Activated CD8-positive, alpha-beta memory T cell treated with anti-CD3 and anti-CD28 coated beads, Interleukin-2, amount 50 U/mL, for 4 hours (primary cell): ENCODE measurements around the gene TBC1D23.

Source experiments
- DNase-seq: peaks from one replicate; pipeline ENCODE4 v3.0.0-alpha.2; 2020

The TBC1D23 gene

GRCh38 chr3:100358413-100358812 lies 97.6 kb downstream of the TBC1D23 start:
- no peak for DNase-seq

DNA sequence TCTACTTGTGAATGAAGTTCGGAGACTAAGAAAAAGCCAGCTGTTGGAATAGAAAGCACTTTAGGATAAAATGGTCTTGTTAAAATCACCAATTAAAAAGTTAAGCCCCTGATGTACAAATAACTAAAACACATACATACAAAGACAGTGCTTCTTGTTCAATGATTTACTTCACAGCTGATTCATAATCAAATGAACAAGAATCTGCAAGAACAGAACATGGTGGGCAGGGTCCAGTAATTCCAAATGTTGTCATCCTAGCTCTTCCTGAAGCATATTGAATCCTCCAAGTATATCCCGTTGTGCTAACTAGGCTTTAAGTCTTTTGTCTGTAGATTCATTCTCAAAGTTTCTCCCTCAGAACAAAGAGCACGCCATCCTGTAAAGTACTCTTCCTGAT lies 98.2 kb downstream of the TBC1D23 start:
- no peak for DNase-seq

DNA sequence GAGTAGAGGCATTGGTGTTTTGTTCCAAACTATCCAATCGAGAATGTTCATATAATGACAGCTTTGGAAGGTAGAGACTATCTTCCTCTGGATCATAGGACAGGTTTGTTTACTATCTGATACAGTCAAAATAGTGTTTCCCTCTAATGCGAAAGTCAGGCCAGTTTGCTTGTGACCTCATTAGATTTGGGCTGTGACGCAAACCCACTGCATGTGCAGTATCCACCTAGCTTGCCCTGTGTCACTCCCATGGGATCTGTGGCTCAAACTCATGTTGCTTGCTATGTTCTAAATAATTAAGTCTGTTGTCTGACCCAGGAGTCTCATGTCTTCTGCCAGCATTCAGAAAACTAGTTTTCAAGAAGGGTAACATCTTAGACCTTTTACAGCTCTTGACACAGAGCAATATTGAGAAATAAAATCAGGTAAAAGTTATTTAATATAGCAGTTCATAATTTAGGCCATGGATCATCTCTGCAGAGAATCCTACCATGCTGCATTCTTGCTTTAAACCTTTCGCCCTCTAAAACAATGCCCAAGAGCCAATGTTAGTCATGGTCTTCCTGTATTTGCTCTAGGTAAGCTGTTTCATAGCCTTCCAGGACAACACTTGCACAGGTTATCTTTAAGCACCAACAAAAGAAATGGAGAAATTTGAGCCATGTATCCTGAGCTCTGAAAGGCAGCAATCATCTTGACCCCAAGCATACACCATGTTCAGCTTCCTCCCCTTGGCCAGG lies 100.1 kb downstream of the TBC1D23 start:
- no peak for DNase-seq

DNA sequence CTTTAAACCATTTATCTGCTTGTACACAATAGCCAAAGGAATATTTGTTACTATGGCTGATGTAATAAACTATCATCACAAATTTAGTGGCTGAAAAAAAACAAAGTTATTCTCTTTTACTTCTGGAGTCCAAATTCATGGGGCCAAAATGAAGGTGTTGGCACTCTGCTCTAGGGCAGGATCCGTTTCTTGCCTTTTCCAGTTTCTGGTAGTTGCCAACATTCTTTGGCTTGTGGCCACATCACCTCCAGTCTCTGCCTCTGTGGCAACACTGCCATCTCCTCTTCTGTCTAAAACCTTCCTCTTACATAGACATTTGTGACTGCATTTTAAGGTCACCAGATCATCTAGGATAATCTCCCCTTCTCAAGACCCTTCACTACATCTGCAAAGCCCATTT lies 101.1 kb downstream of the TBC1D23 start:
- no peak for DNase-seq

- DNase-seq: no peak
Observed at GRCh38 chr3:100364421-100364820, 103.6 kb downstream of the TBC1D23 start.

GRCh38 chr3:100366424-100366823 lies 105.6 kb downstream of the TBC1D23 start:
- no peak for DNase-seq

DNA sequence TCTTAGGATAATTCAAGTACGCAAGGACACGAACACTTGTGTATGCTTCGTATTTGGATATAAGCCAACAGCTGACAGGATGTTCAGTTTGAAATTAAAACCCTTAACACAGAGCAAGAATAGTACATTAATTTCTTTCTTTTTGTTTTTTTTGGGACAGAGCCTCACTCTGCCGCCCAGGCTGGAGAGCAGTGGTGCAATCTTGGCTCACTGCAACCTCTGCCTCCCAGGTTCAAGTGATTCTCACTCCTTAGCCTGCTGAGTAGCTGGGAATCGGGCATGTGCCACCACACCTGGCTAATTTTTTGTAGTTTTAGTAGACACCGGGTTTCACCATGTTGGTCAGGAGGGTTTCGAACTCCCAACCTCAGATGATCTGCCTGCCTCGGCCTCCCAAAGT lies 107.6 kb downstream of the TBC1D23 start:
- DNase-seq: no peak

DNA sequence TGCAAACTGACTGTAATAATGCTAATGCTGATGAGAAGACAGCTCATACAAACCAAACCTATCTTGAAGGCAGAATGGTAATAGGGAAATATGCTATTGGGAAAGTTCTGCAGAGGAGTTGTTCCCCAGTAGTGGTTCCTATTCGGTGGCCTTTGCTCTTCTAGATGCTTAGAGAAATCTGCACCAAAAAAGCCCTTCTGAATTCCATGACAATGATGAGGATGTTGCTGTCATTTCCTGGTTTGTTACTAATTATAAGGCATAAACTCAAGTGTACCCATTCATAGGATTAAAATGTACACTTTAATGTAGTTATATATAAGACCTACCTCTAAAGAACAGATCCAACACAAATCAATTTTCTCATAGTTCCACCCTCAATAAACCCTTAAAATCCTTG lies 110.0 kb downstream of the TBC1D23 start:
- DNase-seq: no peak

GRCh38 chr3:100374521-100374920 lies 113.7 kb downstream of the TBC1D23 start:
- DNase-seq: no peak
